ENCODE results near the gene JAZF1.

The JAZF1 gene

DNA sequence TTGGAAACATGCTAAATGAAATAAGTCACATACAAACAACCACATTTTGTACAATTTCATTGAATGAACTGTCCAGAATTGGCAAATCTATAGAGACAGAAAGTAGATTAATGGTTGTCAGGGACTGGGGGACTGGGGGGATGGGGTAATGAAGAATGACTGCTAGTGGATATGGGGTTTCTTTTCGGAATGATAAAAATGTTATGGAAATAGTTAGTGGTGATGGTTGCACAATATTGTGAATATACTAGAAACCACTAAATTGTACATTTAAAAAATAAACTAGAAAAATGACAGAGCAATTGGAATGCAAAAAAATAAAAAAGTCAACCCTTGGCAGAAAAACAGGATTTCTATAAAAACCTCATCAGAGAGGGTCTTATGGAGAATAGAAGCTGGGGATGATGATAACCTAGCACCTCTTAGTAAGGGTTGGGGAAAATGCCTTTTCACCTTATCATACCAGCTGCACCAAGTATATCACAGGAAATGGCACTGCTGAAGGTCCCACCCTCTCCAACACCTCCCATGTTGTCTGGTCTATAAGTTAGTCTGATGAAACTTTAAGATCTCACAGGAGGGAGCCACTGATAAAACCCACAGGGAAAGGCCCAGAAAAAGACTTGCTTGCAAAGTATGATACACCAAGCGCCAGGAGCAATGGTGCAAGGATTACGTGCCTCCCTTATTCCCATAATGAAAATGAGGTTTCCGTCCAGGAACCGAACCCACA is 23.1 kb upstream of the JAZF1 start:
- Mint-ChIP-seq H3K27ac (no peak overlapping the region), H3K27me3 (no peaks in the 10 kb centered on the region), H3K36me3 (peaks cover 3% of the 10 kb centered on the region), H3K4me1 (peaks cover 26% of the 10 kb centered on the region), H3K9me3 (peaks cover 8% of the 10 kb centered on the region), H3K4me3 (no peak overlapping the region)
- no peak for ATAC-seq (ENCODE audit: low read depth)
- DNase-seq (ENCODE audit: low spot score in 2 of 2), result no peak

- Mint-ChIP-seq H3K9me3 (peaks cover 6% of the 10 kb centered on the region), H3K4me1 (peaks cover 21% of the 10 kb centered on the region), H3K27ac (no peak overlapping the region), H3K27me3 (no peaks in the 10 kb centered on the region), H3K4me3 (no peak overlapping the region), H3K36me3 (peaks cover 3% of the 10 kb centered on the region)
- DNase-seq (ENCODE audit: low spot score in 2 of 2), result no peak
- peak; percentile 70 for ATAC-seq (ENCODE audit: low read depth)
Observed at GRCh38 chr7:28202222-28202621, 21.6 kb upstream of the JAZF1 start.

GRCh38 chr7:28201131-28201530 is 20.5 kb upstream of the JAZF1 start:
- Mint-ChIP-seq H3K4me3 (no peak overlapping the region), H3K36me3 (no peaks in the 10 kb centered on the region), H3K4me1 (peaks cover 17% of the 10 kb centered on the region), H3K27me3 (no peaks in the 10 kb centered on the region), H3K9me3 (no peaks in the 10 kb centered on the region), H3K27ac (no peak overlapping the region)
- no peak for DNase-seq (ENCODE audit: low spot score in 2 of 2)
- no peak for ATAC-seq (ENCODE audit: low read depth)

DNA sequence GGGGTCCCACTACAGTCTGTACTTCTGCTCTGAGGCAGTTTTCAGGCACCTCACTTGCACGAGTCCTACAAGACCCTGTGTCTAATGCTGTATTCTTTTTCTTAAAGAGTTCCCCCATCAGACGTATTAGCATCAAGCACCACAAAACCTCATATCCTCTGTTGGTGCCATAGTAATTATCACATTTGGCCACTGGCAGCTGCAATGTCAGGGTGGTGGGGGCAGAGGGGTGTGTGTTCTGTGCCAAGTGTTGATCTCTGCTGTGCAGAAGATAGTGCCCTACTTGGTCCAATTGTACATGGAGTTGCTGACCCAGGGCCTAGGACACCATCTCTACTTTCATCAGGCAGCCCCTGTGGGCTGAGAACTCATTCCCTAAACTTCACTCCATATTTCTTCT is 20.0 kb upstream of the JAZF1 start:
- H3K4me3 Mint-ChIP-seq, result no peak overlapping the region
- no peaks in the 10 kb centered on the region for H3K36me3 Mint-ChIP-seq
- peaks cover 19% of the 10 kb centered on the region for H3K4me1 Mint-ChIP-seq
- no peaks in the 10 kb centered on the region for H3K27me3 Mint-ChIP-seq
- DNase-seq (ENCODE audit: low spot score in 2 of 2) (no peak), ATAC-seq (ENCODE audit: low read depth) (peak; percentile 57)
- H3K9me3 Mint-ChIP-seq, result no peaks in the 10 kb centered on the region
- H3K27ac Mint-ChIP-seq, result no peak overlapping the region

- Mint-ChIP-seq H3K27ac (no peak overlapping the region), H3K36me3 (no peaks in the 10 kb centered on the region), H3K27me3 (no peaks in the 10 kb centered on the region), H3K4me3 (no peak overlapping the region), H3K9me3 (no peaks in the 10 kb centered on the region), H3K4me1 (peaks cover 16% of the 10 kb centered on the region)
- DNase-seq (ENCODE audit: low spot score in 2 of 2) (no peak), ATAC-seq (ENCODE audit: low read depth) (no peak)
Observed at GRCh38 chr7:28199021-28199510, 18.5 kb upstream of the JAZF1 start.

- DNase-seq (ENCODE audit: low spot score in 2 of 2), result no peak
Observed at GRCh38 chr7:28195910-28196620, 15.5 kb upstream of the JAZF1 start.

DNA sequence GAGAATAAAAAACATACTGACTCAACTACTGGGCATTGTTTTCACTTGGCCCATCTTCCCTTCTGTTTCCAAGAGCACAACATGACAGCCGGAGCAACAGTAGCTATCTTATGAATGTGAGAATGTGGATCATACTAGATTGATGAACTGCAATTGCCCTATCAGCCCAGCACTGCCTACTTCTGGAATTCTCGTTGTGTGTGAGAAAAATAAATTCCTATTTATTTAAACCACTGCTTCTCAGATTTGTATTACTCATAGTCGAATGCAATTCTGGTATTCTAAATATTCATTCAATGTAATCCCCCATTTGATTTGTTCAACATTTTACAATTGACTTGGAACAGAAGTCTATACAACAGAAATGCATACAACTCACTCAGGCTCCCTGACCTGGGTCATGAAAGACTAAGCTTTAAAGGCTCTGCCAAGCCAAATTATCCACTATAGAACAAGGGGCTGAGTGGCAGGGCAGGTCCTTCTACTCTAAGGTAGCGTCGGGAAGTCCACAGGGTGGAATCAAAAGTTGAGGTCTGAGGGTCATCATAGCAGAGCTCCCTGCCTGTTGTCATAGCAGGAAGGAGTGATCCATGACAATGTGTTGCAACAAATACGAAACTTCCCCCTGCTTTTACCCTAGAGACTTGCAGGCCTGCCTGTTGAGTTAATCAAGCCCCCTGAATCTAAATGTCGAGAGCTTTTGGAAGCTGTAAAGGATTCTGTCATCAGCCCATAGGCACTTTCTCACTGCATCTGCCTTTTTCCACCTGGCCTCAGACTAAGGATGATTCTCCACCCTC is 12.4 kb upstream of the JAZF1 start:
- Mint-ChIP-seq H3K4me1 (peaks cover 28% of the 10 kb centered on the region), H3K9me3 (no peaks in the 10 kb centered on the region), H3K27ac (no peak overlapping the region), H3K4me3 (no peak overlapping the region), H3K36me3 (no peaks in the 10 kb centered on the region), H3K27me3 (no peaks in the 10 kb centered on the region)
- ATAC-seq (ENCODE audit: low read depth) (no peak), DNase-seq (ENCODE audit: low spot score in 2 of 2) (no peak)

More at GRCh38 chr7:28195910-28196620, 15.5 kb upstream of the JAZF1 start:
- no peaks in the 10 kb centered on the region for H3K27me3 Mint-ChIP-seq
- H3K9me3 Mint-ChIP-seq, result no peaks in the 10 kb centered on the region
- peaks cover 21% of the 10 kb centered on the region for H3K4me1 Mint-ChIP-seq
- ATAC-seq (ENCODE audit: low read depth), result no peak
- H3K27ac Mint-ChIP-seq, result peak overlapping the region; percentile 51
- no peaks in the 10 kb centered on the region for H3K36me3 Mint-ChIP-seq
- H3K4me3 Mint-ChIP-seq, result no peak overlapping the region

GRCh38 chr7:28191751-28192150 is 11.2 kb upstream of the JAZF1 start:
- no peak overlapping the region for H3K4me3 Mint-ChIP-seq
- peaks cover 28% of the 10 kb centered on the region for H3K4me1 Mint-ChIP-seq
- peak; percentile 21 for ATAC-seq (ENCODE audit: low read depth)
- no peaks in the 10 kb centered on the region for H3K9me3 Mint-ChIP-seq
- H3K36me3 Mint-ChIP-seq, result no peaks in the 10 kb centered on the region
- H3K27ac Mint-ChIP-seq, result no peak overlapping the region
- DNase-seq (ENCODE audit: low spot score in 2 of 2), result no peak
- no peaks in the 10 kb centered on the region for H3K27me3 Mint-ChIP-seq

DNA sequence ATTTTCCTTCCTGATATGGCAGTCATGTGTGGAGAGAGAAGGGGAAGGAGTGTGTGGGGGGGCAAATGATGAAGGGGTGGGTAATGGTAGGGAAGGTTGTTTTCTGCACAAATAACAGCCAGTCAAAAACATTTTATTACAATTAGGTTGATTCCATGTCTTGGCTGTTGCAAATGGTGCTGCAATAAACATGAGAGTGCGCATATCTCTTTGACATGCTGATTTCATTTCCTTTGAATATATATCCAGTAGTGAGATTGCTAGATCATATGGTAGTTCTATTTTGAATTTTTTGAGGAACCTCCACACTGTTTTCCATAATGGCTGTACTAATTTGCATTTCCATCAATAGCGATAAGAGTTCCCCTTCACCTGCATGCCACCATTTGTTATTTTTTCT is 10.6 kb upstream of the JAZF1 start:
- ATAC-seq (ENCODE audit: low read depth), result no peak
- no peaks in the 10 kb centered on the region for H3K27me3 Mint-ChIP-seq
- H3K36me3 Mint-ChIP-seq, result no peaks in the 10 kb centered on the region
- H3K4me3 Mint-ChIP-seq, result no peak overlapping the region
- DNase-seq (ENCODE audit: low spot score in 2 of 2), result no peak
- H3K27ac Mint-ChIP-seq, result no peak overlapping the region
- no peaks in the 10 kb centered on the region for H3K9me3 Mint-ChIP-seq
- H3K4me1 Mint-ChIP-seq, result peaks cover 26% of the 10 kb centered on the region

- H3K9me3 Mint-ChIP-seq, result no peaks in the 10 kb centered on the region
- no peaks in the 10 kb centered on the region for H3K27me3 Mint-ChIP-seq
- H3K4me3 Mint-ChIP-seq, result peak overlapping the region; percentile 50
- H3K36me3 Mint-ChIP-seq, result no peaks in the 10 kb centered on the region
- peak overlapping the region; percentile 15 for H3K27ac Mint-ChIP-seq
- ATAC-seq (ENCODE audit: low read depth) (no peak), DNase-seq (ENCODE audit: low spot score in 2 of 2) (no peak)
- peaks cover 26% of the 10 kb centered on the region for H3K4me1 Mint-ChIP-seq
Observed at GRCh38 chr7:28190077-28190710, 9.6 kb upstream of the JAZF1 start.

- Mint-ChIP-seq H3K27me3 (no peaks in the 10 kb centered on the region), H3K9me3 (no peaks in the 10 kb centered on the region), H3K27ac (no peak overlapping the region), H3K4me1 (peaks cover 40% of the 10 kb centered on the region), H3K4me3 (no peak overlapping the region), H3K36me3 (no peaks in the 10 kb centered on the region)
- ATAC-seq (ENCODE audit: low read depth) (no peak), DNase-seq (ENCODE audit: low spot score in 2 of 2) (no peak)
Observed at GRCh38 chr7:28187012-28187411, 6.4 kb upstream of the JAZF1 start.

- Mint-ChIP-seq H3K4me3 (no peak overlapping the region), H3K4me1 (peaks cover 28% of the 10 kb centered on the region), H3K9me3 (no peaks in the 10 kb centered on the region), H3K27ac (no peak overlapping the region), H3K36me3 (peaks cover 2% of the 10 kb centered on the region), H3K27me3 (no peaks in the 10 kb centered on the region)
- ATAC-seq (ENCODE audit: low read depth) (no peak), DNase-seq (ENCODE audit: low spot score in 2 of 2) (no peak)
Observed at GRCh38 chr7:28183627-28184026, 3.0 kb upstream of the JAZF1 start.

- peak overlapping the region; percentile 32 for H3K4me3 Mint-ChIP-seq
- ATAC-seq (ENCODE audit: low read depth) (no peak), DNase-seq (ENCODE audit: low spot score in 2 of 2) (no peak)
- H3K9me3 Mint-ChIP-seq, result no peaks in the 10 kb centered on the region
- H3K4me1 Mint-ChIP-seq, result peaks cover 35% of the 10 kb centered on the region
- H3K27me3 Mint-ChIP-seq, result no peaks in the 10 kb centered on the region
- H3K36me3 Mint-ChIP-seq, result peaks cover 2% of the 10 kb centered on the region
- peak overlapping the region; percentile 56 for H3K27ac Mint-ChIP-seq
Observed at GRCh38 chr7:28182071-28182471, 1.5 kb upstream of the JAZF1 start.

GRCh38 chr7:28181416-28181815 is 821 bp upstream of the JAZF1 start:
- no peaks in the 10 kb centered on the region for H3K27me3 Mint-ChIP-seq
- H3K4me1 Mint-ChIP-seq, result peaks cover 38% of the 10 kb centered on the region
- no peaks in the 10 kb centered on the region for H3K9me3 Mint-ChIP-seq
- no peak for ATAC-seq (ENCODE audit: low read depth)
- no peak for DNase-seq (ENCODE audit: low spot score in 2 of 2)
- peak overlapping the region; percentile 95 for H3K4me3 Mint-ChIP-seq
- H3K36me3 Mint-ChIP-seq, result peaks cover 2% of the 10 kb centered on the region
- H3K27ac Mint-ChIP-seq, result peak overlapping the region; percentile 97

Measured in memory B cell (primary cell).